ENCODE results near the gene CD163L1.

Gene CD163L1

GRCh38 chr12:7411343-7411742 is 32.6 kb downstream of the CD163L1 start:
- no peaks in the 10 kb centered on the region for H3K79me2 ChIP-seq (ENCODE audit: insufficient read depth, low read length)
- no peaks in the 10 kb centered on the region for H3F3A ChIP-seq (ENCODE audit: insufficient read depth)
- H3K27ac ChIP-seq (ENCODE audit: low read depth, low read length), result no peak overlapping the region
- H3K4me2 ChIP-seq (ENCODE audit: low read depth, low read length, poor library complexity, severe bottlenecking), result no peak overlapping the region
- no peaks in the 10 kb centered on the region for H4K20me1 ChIP-seq (ENCODE audit: low read depth, low read length)
- TF ChIP-seq EZH2phosphoT487 (conservative IDR thresholded peaks at IDR 0.05; ENCODE audit: low read length) (no peak), CTCF (IDR thresholded peaks at IDR 0.05; ENCODE audit: insufficient read depth, low read length, poor library complexity, severe bottlenecking) (no peak)
- no peak overlapping the region for H2AFZ ChIP-seq (ENCODE audit: low read depth, low read length, severe bottlenecking)
- H3K4me3 ChIP-seq (ENCODE audit: insufficient read depth, low read length, poor library complexity, severe bottlenecking), result no peak overlapping the region
- no peaks in the 10 kb centered on the region for H3K9me3 ChIP-seq (ENCODE audit: insufficient read depth, low read length)
- H3K9me2 ChIP-seq (replicated peaks; ENCODE audit: insufficient read depth, low read length), result no peaks in the 10 kb centered on the region
- no peaks in the 10 kb centered on the region for H3K27me3 ChIP-seq (ENCODE audit: low read length)
- no peak overlapping the region for H3K9ac ChIP-seq (ENCODE audit: low read length)
- H3K36me3 ChIP-seq (ENCODE audit: low read length), result no peaks in the 10 kb centered on the region

- H2AFZ ChIP-seq (ENCODE audit: low read depth, low read length, severe bottlenecking), result no peak overlapping the region
- no peak overlapping the region for H3K4me3 ChIP-seq (ENCODE audit: insufficient read depth, low read length, poor library complexity, severe bottlenecking)
- no peak for TF ChIP-seq EZH2phosphoT487 (conservative IDR thresholded peaks at IDR 0.05; ENCODE audit: low read length)
- TF ChIP-seq CTCF (IDR thresholded peaks at IDR 0.05; ENCODE audit: insufficient read depth, low read length, poor library complexity, severe bottlenecking), result no peak
- H3K9ac ChIP-seq (ENCODE audit: low read length), result no peak overlapping the region
- no peak overlapping the region for H3K27ac ChIP-seq (ENCODE audit: low read depth, low read length)
- no peaks in the 10 kb centered on the region for H3F3A ChIP-seq (ENCODE audit: insufficient read depth)
- no peaks in the 10 kb centered on the region for H3K27me3 ChIP-seq (ENCODE audit: low read length)
- no peaks in the 10 kb centered on the region for H3K9me2 ChIP-seq (replicated peaks; ENCODE audit: insufficient read depth, low read length)
- no peaks in the 10 kb centered on the region for H3K36me3 ChIP-seq (ENCODE audit: low read length)
- H3K4me2 ChIP-seq (ENCODE audit: low read depth, low read length, poor library complexity, severe bottlenecking), result no peak overlapping the region
- no peaks in the 10 kb centered on the region for H4K20me1 ChIP-seq (ENCODE audit: low read depth, low read length)
- H3K79me2 ChIP-seq (ENCODE audit: insufficient read depth, low read length), result no peaks in the 10 kb centered on the region
- H3K9me3 ChIP-seq (ENCODE audit: insufficient read depth, low read length), result no peaks in the 10 kb centered on the region
Measured at GRCh38 chr12:7404275-7404674, 39.7 kb downstream of the CD163L1 start.

- Histone ChIP-seq H3K4me2 (ENCODE audit: low read depth, low read length, poor library complexity, severe bottlenecking) (no peak overlapping the region), H3K36me3 (ENCODE audit: low read length) (no peaks in the 10 kb centered on the region), H3K27ac (ENCODE audit: low read depth, low read length) (no peak overlapping the region), H3F3A (ENCODE audit: insufficient read depth) (no peaks in the 10 kb centered on the region), H3K79me2 (ENCODE audit: insufficient read depth, low read length) (no peaks in the 10 kb centered on the region), H3K9ac (ENCODE audit: low read length) (no peak overlapping the region), H3K4me3 (ENCODE audit: insufficient read depth, low read length, poor library complexity, severe bottlenecking) (no peak overlapping the region), H3K9me2 (replicated peaks; ENCODE audit: insufficient read depth, low read length) (no peaks in the 10 kb centered on the region), H3K27me3 (ENCODE audit: low read length) (no peaks in the 10 kb centered on the region), H3K9me3 (ENCODE audit: insufficient read depth, low read length) (no peaks in the 10 kb centered on the region), H4K20me1 (ENCODE audit: low read depth, low read length) (no peaks in the 10 kb centered on the region), H2AFZ (ENCODE audit: low read depth, low read length, severe bottlenecking) (no peak overlapping the region)
- no peak for TF ChIP-seq EZH2phosphoT487 (conservative IDR thresholded peaks at IDR 0.05; ENCODE audit: low read length)
- no peak for TF ChIP-seq CTCF (IDR thresholded peaks at IDR 0.05; ENCODE audit: insufficient read depth, low read length, poor library complexity, severe bottlenecking)
Measured at GRCh38 chr12:7403466-7403865, 40.5 kb downstream of the CD163L1 start.
